Activated naive CD8-positive, alpha-beta T cell treated with anti-CD3 and anti-CD28 coated beads, Interleukin-2, amount 10 ng/mL, durations not matched to agents 7 days and 5 days (primary cell): ENCODE measurements around the gene CCS. TPM values are rescaled to one million over a fixed set of nuclear protein-coding genes. Genes with fewer than 3 reads are reported as not detected.

Experiments
- ATAC-seq: fragments of 150-1000 bp; cut with Tn5 transposase; one replicate; pipeline ENCODE4 v1.10.0; 2021; ENCODE audit warnings: low read depth, moderate library complexity
- POLR2A ChIA-PET: fragments of 350-600 bp; sonication (Branson Sonifier 250); formaldehyde crosslinking; loops from one replicate; lab custom pipeline; 2021; ENCODE audit warnings: antibody characterized with exemption; lab: Charles Lee
- DNase-seq: peaks from one replicate; pipeline ENCODE4 v3.0.0; 2021
- H3K27ac Mint-ChIP-seq: one replicate; pipeline ENCODE4 v1.8.0; 2022; ENCODE audit warnings: mild to moderate bottlenecking, mixed read lengths
- H3K27me3 Mint-ChIP-seq: one replicate; pipeline ENCODE4 v1.8.0; 2022; ENCODE audit warnings: mild to moderate bottlenecking, moderate library complexity, mixed read lengths
- H3K36me3 Mint-ChIP-seq: one replicate; pipeline ENCODE4 v1.8.0; 2021; ENCODE audit warnings: mild to moderate bottlenecking, mixed read lengths
- H3K4me1 Mint-ChIP-seq: one replicate; pipeline ENCODE4 v1.8.0; 2021; ENCODE audit warnings: mixed read lengths
- H3K4me3 Mint-ChIP-seq: one replicate; pipeline ENCODE4 v1.8.0; 2022; ENCODE audit warnings: mild to moderate bottlenecking, moderate library complexity, mixed read lengths
- H3K9me3 Mint-ChIP-seq: one replicate; pipeline ENCODE4 v1.8.0; 2021; ENCODE audit warnings: mixed read lengths
- total RNA-seq, 2 experiments: library from RNA; stranded (reverse); gene quantifications; one replicate each; pipeline ENCODE4 v1.2.3, GENCODE V29; 2021

Gene CCS
- total RNA-seq, 2 experiments from 2014 or later, result 46.6 to 47.5 TPM

DNA sequence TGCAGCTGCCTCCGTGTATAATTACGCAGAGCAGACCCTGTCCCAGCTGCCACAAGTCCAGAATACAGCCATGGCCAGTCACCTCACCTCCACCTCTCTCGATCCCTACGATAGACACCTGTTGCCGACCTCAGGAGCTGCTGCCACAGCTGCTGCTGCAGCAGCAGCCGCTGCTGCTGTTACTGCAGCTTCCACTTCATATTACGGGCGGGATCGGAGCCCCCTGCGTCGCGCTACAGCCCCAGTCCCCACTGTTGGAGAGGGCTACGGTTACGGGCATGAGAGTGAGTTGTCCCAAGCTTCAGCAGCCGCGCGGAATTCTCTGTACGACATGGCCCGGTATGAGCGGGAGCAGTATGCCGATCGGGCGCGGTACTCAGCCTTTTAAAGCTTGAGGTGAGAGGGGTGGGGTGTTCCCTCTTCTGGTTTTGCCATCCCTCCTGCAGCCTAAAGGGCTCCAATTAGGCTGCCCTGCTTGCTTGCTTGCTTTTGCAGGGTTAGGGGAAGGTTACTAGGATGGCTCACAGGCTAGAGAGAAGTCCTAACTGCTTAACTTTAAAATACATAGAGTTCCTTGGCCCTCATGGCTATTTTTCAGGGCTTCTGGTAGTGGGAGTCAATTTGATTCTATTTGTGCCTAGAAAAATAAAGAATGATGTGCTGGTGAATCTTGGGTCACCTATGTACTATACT is 50.9 kb downstream of the CCS start:
- POLR2A ChIA-PET, result interaction anchor here (0.6 to 2.8 kb wide), 3 partner anchors 27 to 596 kb away, joined by 3 to 10 read pairs (median 3); partner anchors contain the start of gene RBM14
- Mint-ChIP-seq H3K4me1 (peaks cover 64% of the 10 kb centered on the region), H3K27ac (no peak overlapping the region)

DNA sequence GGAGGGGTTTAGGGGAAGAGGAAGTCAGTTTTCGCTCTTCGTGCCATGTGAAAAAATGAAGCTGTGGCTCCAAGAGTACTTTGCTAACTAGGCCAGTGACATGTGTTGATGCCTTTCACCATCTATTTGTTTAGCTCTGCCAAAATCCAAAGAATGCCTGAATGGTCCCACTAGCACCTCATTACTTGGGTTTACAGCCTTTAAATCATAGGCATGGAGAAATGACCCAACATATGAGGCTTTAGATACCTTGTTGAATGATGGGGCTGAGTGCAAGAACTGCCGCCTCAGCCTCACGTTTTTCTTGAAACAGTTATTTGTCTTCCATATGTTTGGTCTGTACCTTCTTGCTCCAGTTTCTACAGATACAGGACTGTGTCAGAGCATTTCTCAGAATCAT is 53.8 kb downstream of the CCS start:
- Mint-ChIP-seq H3K36me3 (peaks cover 60% of the 10 kb centered on the region), H3K4me1 (peaks cover 44% of the 10 kb centered on the region), H3K27ac (no peak overlapping the region), H3K27me3 (no peaks in the 10 kb centered on the region), H3K4me3 (no peak overlapping the region), H3K9me3 (no peaks in the 10 kb centered on the region)
- ATAC-seq (no peak), DNase-seq (no peak)
- POLR2A ChIA-PET, result interaction anchor here (2.8 kb wide), 1 partner anchor 30 kb away, joined by 10 read pairs; the partner anchor contains the start of gene RBM14

More for the DNA sequence above, 50.9 kb downstream of the CCS start:
- ATAC-seq (no peak), DNase-seq (no peak)
- H3K4me3 Mint-ChIP-seq, result peak overlapping the region; percentile 27
- no peaks in the 10 kb centered on the region for H3K9me3 Mint-ChIP-seq
- H3K27me3 Mint-ChIP-seq, result no peaks in the 10 kb centered on the region
- peaks cover 75% of the 10 kb centered on the region for H3K36me3 Mint-ChIP-seq

DNA sequence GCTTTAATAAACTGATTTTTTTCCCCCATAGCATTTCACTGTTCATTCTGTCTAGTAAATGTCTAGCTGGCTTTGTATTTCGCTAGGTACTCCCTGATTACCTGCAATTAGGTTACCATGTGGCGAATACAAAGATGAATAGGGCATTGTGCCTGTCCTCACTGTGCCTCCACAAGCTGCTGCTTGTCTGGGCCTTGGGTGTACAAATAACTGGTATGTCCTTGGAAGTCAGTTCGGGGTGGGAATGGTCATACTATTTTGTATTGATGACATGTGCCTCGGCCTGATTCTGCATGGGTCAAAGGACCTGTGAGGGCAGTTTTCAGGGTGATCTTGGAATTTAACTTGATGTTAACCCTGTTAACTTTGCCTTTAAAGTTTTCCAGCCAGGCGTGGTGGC is 56.9 kb downstream of the CCS start:
- peaks cover 24% of the 10 kb centered on the region for H3K4me1 Mint-ChIP-seq
- no peak overlapping the region for H3K4me3 Mint-ChIP-seq
- H3K27ac Mint-ChIP-seq, result no peak overlapping the region

DNA sequence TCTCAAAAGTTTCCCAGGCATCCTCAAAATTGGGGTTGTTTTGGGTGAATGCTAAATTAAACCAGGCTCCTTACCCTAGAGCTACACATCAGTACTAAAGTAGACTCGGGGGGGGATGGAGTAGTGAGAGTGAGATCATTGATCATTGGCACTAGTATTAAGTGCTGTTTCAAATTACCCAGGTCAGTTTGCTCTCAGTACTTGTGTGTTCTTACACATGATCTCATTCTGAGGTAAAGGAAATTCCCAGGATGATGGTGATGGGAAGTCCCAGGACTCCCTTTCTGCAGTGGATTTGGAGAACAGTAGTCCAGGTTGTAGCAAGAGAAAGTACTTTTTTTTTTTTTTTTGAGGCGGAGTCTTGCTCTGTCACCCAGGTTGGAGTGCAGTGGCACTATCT is 58.0 kb downstream of the CCS start:
- no peak overlapping the region for H3K4me3 Mint-ChIP-seq
- peaks cover 42% of the 10 kb centered on the region for H3K36me3 Mint-ChIP-seq
- no peak overlapping the region for H3K27ac Mint-ChIP-seq
- ATAC-seq, result no peak
- no peaks in the 10 kb centered on the region for H3K9me3 Mint-ChIP-seq
- H3K27me3 Mint-ChIP-seq, result no peaks in the 10 kb centered on the region
- DNase-seq, result no peak
- H3K4me1 Mint-ChIP-seq, result peaks cover 13% of the 10 kb centered on the region
- POLR2A ChIA-PET, result interaction anchor here (0.6 kb wide), 1 partner anchor 686 kb away, joined by 3 read pairs; no protein-coding TSS in a partner anchor

More for the DNA sequence above, 56.9 kb downstream of the CCS start:
- DNase-seq (no peak), ATAC-seq (no peak)
- peaks cover 48% of the 10 kb centered on the region for H3K36me3 Mint-ChIP-seq
- POLR2A ChIA-PET, result interaction anchor here (1.5 kb wide), 1 partner anchor 11 kb away, joined by 8 read pairs; the partner anchor contains the start of gene RBM4
- no peaks in the 10 kb centered on the region for H3K27me3 Mint-ChIP-seq
- no peaks in the 10 kb centered on the region for H3K9me3 Mint-ChIP-seq

DNA sequence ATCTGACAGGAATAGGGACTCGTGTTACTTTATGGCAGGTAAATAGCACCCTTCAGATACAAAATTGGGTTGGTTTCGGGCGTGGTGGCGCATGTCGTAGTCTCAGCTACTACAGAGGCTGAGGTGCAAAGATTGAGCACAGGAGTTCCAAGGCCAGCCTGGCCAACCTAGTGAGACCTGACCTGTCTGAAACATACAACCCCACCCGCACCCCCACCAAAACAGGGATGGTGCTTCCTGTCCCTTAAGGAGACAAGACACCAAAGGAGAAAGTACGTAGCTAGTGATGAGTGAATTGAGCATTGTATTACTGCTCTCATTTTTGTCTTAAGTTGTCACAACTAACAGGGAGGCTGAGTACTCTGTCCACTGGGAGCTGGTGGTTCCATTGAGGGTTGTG is 59.7 kb downstream of the CCS start:
- no peaks in the 10 kb centered on the region for H3K9me3 Mint-ChIP-seq
- POLR2A ChIA-PET, result interaction anchor here (1.1 to 2.6 kb wide), 2 partner anchors 14 to 24 kb away, joined by 3 to 6 read pairs; partner anchors contain the start of gene RBM4
- H3K27ac Mint-ChIP-seq, result no peak overlapping the region
- ATAC-seq (no peak), DNase-seq (no peak)
- H3K4me3 Mint-ChIP-seq, result no peak overlapping the region
- peaks cover 5% of the 10 kb centered on the region for H3K4me1 Mint-ChIP-seq
- no peaks in the 10 kb centered on the region for H3K27me3 Mint-ChIP-seq
- H3K36me3 Mint-ChIP-seq, result peaks cover 29% of the 10 kb centered on the region

DNA sequence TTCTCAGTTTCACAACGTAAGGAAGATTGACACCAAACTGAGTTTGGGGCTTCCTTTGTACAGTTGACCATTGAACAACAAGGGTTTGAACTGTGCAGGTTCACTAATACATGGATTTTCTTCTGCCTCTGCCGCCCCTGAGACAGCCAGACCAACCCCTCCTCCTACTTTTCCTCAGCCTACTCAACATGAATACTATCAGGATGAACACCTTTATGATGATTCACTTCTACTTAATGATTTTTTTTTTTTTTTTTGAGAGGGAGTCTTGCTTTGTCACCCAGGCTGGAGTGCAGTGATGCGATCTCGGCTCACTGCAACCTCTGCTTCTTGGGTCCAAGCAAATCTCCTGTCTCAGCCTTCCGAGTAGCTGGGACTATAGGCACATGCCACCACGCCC is 60.1 kb downstream of the CCS start:
- peaks cover 29% of the 10 kb centered on the region for H3K36me3 Mint-ChIP-seq
- no peak for ATAC-seq
- H3K27ac Mint-ChIP-seq, result no peak overlapping the region

More for the DNA sequence above, 60.1 kb downstream of the CCS start:
- H3K9me3 Mint-ChIP-seq, result no peaks in the 10 kb centered on the region
- no peaks in the 10 kb centered on the region for H3K27me3 Mint-ChIP-seq
- no peak for DNase-seq
- peaks cover 4% of the 10 kb centered on the region for H3K4me1 Mint-ChIP-seq
- POLR2A ChIA-PET, result interaction anchor here (0.7 to 2.6 kb wide), 3 partner anchors 15 to 533 kb away, joined by 3 to 6 read pairs (median 4); partner anchors contain the start of gene RBM4
- H3K4me3 Mint-ChIP-seq, result no peak overlapping the region

Other genes with a start within 250 kb of the CCS start
- gene BRMS1, start 248.1 kb upstream of the CCS start, total RNA-seq, result 10 to 100 TPM; 45.4 to 47.8 TPM
- 1 to 10 TPM; 9.5 to 9.7 TPM for gene B4GAT1, start 245.6 kb upstream of the CCS start, total RNA-seq
- gene SLC29A2, start 221.4 kb upstream of the CCS start, total RNA-seq, result 10 to 100 TPM; 11.2 to 12.1 TPM
- under 1 TPM; 0.23 to 0.67 TPM for gene NPAS4, start 172.2 kb upstream of the CCS start, total RNA-seq
- gene MRPL11, start 154.3 kb upstream of the CCS start, total RNA-seq, result 10 to 100 TPM; 53.9 to 64.4 TPM
- gene PELI3, start 126.3 kb upstream of the CCS start, total RNA-seq, result 10 to 100 TPM; 10.6 to 10.7 TPM
- gene DPP3, start 112.8 kb upstream of the CCS start, total RNA-seq, result 10 to 100 TPM; 44.9 to 45.7 TPM
- 10 to 100 TPM; 22.6 to 26.4 TPM for gene BBS1, start 82.5 kb upstream of the CCS start, total RNA-seq
- gene ZDHHC24, start 47.1 kb upstream of the CCS start, total RNA-seq, result 10 to 100 TPM; 22.1 to 23.0 TPM
- gene ACTN3, start 46.3 kb upstream of the CCS start, total RNA-seq, result under 1 TPM in 1 of 2 experiments, not detected in 1; 0.11 TPM
- gene CTSF, start 24.6 kb upstream of the CCS start, total RNA-seq, result 10 to 100 TPM; 13.5 to 14.2 TPM
- under 1 TPM; 0.09 to 0.14 TPM for gene CCDC87, start 122 bp upstream of the CCS start, total RNA-seq
- 100 to 1,000 TPM; 150 to 151 TPM for gene RBM14, start 23.4 kb downstream of the CCS start, total RNA-seq
- gene RBM4, start 45.5 kb downstream of the CCS start, total RNA-seq, result 100 to 1,000 TPM; 152 to 158 TPM
- 10 to 100 TPM; 21.1 to 23.4 TPM for gene RBM4B, start 84.7 kb downstream of the CCS start, total RNA-seq
- 1 to 10 TPM; 1.3 to 1.6 TPM for gene SPTBN2, start 136.0 kb downstream of the CCS start, total RNA-seq